Measurements from ENCODE around the gene AMPD3.

DNA sequence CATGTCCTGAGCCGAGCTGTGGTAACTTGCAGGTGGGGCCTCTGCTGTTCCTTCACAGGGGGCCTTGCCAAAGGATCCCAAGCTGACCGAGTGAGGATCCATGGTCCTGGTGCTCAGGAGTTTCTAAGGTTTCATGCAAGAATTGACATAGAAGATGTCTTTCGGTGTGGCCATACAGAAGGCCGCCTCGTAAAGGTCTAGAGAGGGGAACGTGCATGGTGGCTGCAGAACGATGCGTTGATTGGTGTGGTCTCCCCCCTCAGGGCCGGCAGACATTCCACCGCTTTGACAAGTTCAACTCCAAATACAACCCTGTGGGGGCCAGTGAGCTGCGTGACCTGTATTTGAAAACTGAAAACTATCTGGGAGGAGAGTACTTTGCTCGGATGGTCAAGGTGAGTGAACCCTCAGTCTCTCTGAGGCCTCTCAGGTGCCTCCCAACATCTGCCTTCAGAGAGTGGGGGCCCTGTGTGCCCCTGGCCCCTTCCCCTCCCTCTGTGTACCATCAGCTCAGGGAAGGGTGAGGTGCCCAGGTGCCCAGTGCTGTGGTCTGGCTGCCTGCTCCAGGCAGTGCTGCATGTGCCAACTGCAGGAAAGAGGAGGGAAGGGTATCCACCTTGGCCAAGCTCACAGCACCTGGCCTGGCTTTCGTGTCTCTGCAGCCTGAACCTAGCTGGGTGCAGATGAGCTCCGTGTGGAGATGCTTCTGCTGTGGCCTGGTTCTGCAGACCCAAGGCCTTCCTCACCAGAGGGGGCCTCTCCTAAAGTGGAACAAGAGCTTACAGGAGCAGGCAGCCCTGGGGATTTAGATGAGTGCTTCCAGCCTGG lies 39.8 kb downstream of the AMPD3 start:
- TF ChIP-seq, protein P1, sequence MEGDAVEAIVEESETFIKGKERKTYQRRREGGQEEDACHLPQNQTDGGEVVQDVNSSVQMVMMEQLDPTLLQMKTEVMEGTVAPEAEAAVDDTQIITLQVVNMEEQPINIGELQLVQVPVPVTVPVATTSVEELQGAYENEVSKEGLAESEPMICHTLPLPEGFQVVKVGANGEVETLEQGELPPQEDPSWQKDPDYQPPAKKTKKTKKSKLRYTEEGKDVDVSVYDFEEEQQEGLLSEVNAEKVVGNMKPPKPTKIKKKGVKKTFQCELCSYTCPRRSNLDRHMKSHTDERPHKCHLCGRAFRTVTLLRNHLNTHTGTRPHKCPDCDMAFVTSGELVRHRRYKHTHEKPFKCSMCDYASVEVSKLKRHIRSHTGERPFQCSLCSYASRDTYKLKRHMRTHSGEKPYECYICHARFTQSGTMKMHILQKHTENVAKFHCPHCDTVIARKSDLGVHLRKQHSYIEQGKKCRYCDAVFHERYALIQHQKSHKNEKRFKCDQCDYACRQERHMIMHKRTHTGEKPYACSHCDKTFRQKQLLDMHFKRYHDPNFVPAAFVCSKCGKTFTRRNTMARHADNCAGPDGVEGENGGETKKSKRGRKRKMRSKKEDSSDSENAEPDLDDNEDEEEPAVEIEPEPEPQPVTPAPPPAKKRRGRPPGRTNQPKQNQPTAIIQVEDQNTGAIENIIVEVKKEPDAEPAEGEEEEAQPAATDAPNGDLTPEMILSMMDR (IDR thresholded peaks at IDR 0.05) = no peak
- TF ChIP-seq POLR2A (IDR thresholded peaks at IDR 0.05) = no peak
